MM.1S (cell line): ENCODE measurements around the gene LMF1.

Experiments
- DNase-seq: peaks from one replicate; pipeline ENCODE4 v3.0.0-alpha.2; 2015
- H2AFZ ChIP-seq: fragments of 300-600 bp; sonication (generic); 2 replicates; pipeline ENCODE4 v1.6.0; 2016; ENCODE audit warnings: antibody characterized with exemption, low read length
- H3F3A ChIP-seq: fragments of 300-600 bp; sonication (generic); 2 replicates; pipeline ENCODE4 v1.6.1; 2016; ENCODE audit warnings: mild to moderate bottlenecking, antibody characterized with exemption, low read length, moderate library complexity, mixed read lengths; ENCODE audit not compliant: insufficient read depth
- H3K27ac ChIP-seq: fragments of 300-600 bp; sonication (generic); 2 replicates; pipeline ENCODE4 v1.5.1; 2016; ENCODE audit warnings: mild to moderate bottlenecking, low read length
- H3K27me3 ChIP-seq: fragments of 300-600 bp; sonication (generic); replicated peaks from 2 replicates; pipeline ENCODE4 v1.6.0; 2016; ENCODE audit warnings: low read length; ENCODE audit not compliant: insufficient read depth
- H3K36me3 ChIP-seq: fragments of 300-600 bp; sonication (generic); replicated peaks from 2 replicates; pipeline ENCODE4 v1.6.1; 2016; ENCODE audit warnings: mild to moderate bottlenecking, low read length, mixed read lengths; ENCODE audit not compliant: insufficient read depth
- H3K4me1 ChIP-seq: fragments of 300-600 bp; sonication (generic); 2 replicates; pipeline ENCODE4 v1.6.1; 2016; ENCODE audit warnings: low read length, mixed read lengths
- H3K4me2 ChIP-seq: fragments of 300-600 bp; sonication (generic); 2 replicates; pipeline ENCODE4 v1.6.0; 2016; ENCODE audit warnings: low read depth, low read length
- H3K4me3 ChIP-seq: fragments of 300-600 bp; sonication (generic); 2 replicates; pipeline ENCODE4 v1.5.1; 2016; ENCODE audit warnings: low read length, mixed read lengths
- H3K79me2 ChIP-seq: fragments of 300-600 bp; sonication (generic); 2 replicates; pipeline ENCODE4 v1.6.1; 2016; ENCODE audit warnings: mixed run types, low read length, mixed read lengths
- H3K9ac ChIP-seq: fragments of 300-600 bp; sonication (generic); 2 replicates; pipeline ENCODE4 v1.6.1; 2016; ENCODE audit warnings: low read length, mixed read lengths
- H3K9me2 ChIP-seq: fragments of 300-600 bp; sonication (generic); replicated peaks from 2 replicates; pipeline ENCODE4 v1.6.1; 2016; ENCODE audit warnings: mild to moderate bottlenecking, low read length, mixed read lengths; ENCODE audit not compliant: insufficient read depth
- H3K9me3 ChIP-seq: fragments of 300-600 bp; sonication (generic); replicated peaks from 2 replicates; pipeline ENCODE4 v1.6.1; 2016; ENCODE audit warnings: mild to moderate bottlenecking, low read length, mixed read lengths; ENCODE audit not compliant: insufficient read depth
- H4K20me1 ChIP-seq: fragments of 300-600 bp; sonication (generic); 2 replicates; pipeline ENCODE4 v1.6.1; 2016; ENCODE audit warnings: mild to moderate bottlenecking, low read length, moderate library complexity, mixed read lengths; ENCODE audit not compliant: insufficient read depth
- CTCF ChIP-seq: fragments of 300-600 bp; sonication (generic); IDR thresholded peaks from 2 replicates; pipeline ENCODE4 v1.5.1; 2016; ENCODE audit warnings: antibody characterized with exemption, low read length, mixed read lengths
- EZH2 ChIP-seq: fragments of 300-600 bp; sonication (generic); optimal IDR thresholded peaks from 2 replicates; pipeline ENCODE3; 2017; ENCODE audit warnings: low read depth, mild to moderate bottlenecking, antibody characterized with exemption, low read length, mixed read lengths
- EZH2phosphoT487 ChIP-seq: fragments of 300-600 bp; sonication (generic); IDR thresholded peaks from 2 replicates; pipeline ENCODE4 v1.6.1; 2018; ENCODE audit warnings: antibody characterized with exemption, low read length

The LMF1 gene

GRCh38 chr16:803754-804080, 167.1 kb downstream of the LMF1 start:
- no peaks in the 10 kb centered on the region for H3F3A ChIP-seq
- no peak overlapping the region for H3K27ac ChIP-seq
- no peaks in the 10 kb centered on the region for H3K9me3 ChIP-seq
- H4K20me1 ChIP-seq = no peaks in the 10 kb centered on the region
- H3K79me2 ChIP-seq = no peaks in the 10 kb centered on the region
- TF ChIP-seq CTCF (no peak), EZH2 (no peak), EZH2phosphoT487 (no peak)
- H3K36me3 ChIP-seq = no peaks in the 10 kb centered on the region
- no peak overlapping the region for H3K4me3 ChIP-seq
- H3K9ac ChIP-seq = no peak overlapping the region
- DNase-seq = no peak
- H3K27me3 ChIP-seq = peaks cover 16% of the 10 kb centered on the region; the same call in 1 of the 2 replicates
- H3K4me1 ChIP-seq = no peaks in the 10 kb centered on the region
- H3K4me2 ChIP-seq = no peak overlapping the region
- no peaks in the 10 kb centered on the region for H3K9me2 ChIP-seq
- no peak overlapping the region for H2AFZ ChIP-seq
